HL-60 (cell line): Measurements from ENCODE around the gene COBL.

Experiments used
- CTCF ChIP-seq: IDR thresholded peaks from one replicate; pipeline ENCODE4 v1.5.1; 2011; ENCODE audit warnings: low read length, control low read depth, inconsistent platforms; ENCODE audit not compliant: insufficient read depth
- SPI1 ChIP-seq: IDR thresholded peaks from 2 replicates; pipeline ENCODE4 v1.6.1; 2012; ENCODE audit warnings: low read depth, mild to moderate bottlenecking, borderline replicate concordance

- no peak for TF ChIP-seq CTCF
- no peak for TF ChIP-seq SPI1
These were observed 46.7 kb downstream of the COBL start for GRCh38 chr7:51269911-51270310.
